Gastroesophageal sphincter (tissue), 4 donors: ENCODE data around the gene SYNGR4. TPM values are rescaled to one million over a fixed set of nuclear protein-coding genes. Genes with fewer than 3 reads are reported as not detected.

Source experiments
- ATAC-seq: fragments of 150-250 bp; one replicate; pipeline ENCODE4 v1.9.1; 2016; ENCODE audit warnings: mild to moderate bottlenecking, moderate library complexity
- H3K27ac ChIP-seq, 4 donors: fragments of 200-600 bp; sonication (generic) in 3 of 4; 1 replicate in 3 of 4; 2 replicates in 1 of 4; pipeline ENCODE4 v1.5.1; 2016 to 2019
- H3K27me3 ChIP-seq: fragments of 200-600 bp; sonication (generic); one replicate; pipeline ENCODE4 v1.5.1; 2019
- H3K36me3 ChIP-seq, 2 donors: fragments of 200-600 bp; sonication (generic); one replicate each; pipeline ENCODE4 v1.5.1; 2019; ENCODE audit warnings: control low read depth in 1 of 2
- H3K4me1 ChIP-seq, 3 donors: fragments of 200-600 bp; sonication (generic); 1 replicate in 2 of 3; 2 replicates in 1 of 3; pipeline ENCODE4 v1.5.1; 2016 to 2019; ENCODE audit warnings: control low read depth in 2 of 3
- H3K4me3 ChIP-seq, 2 donors: fragments of 200-600 bp; sonication (generic); one replicate each; pipeline ENCODE4 v1.5.1; 2019; ENCODE audit warnings: mild to moderate bottlenecking in 1 of 2, moderate library complexity in 1 of 2
- H3K9me3 ChIP-seq, 3 donors: fragments of 200-600 bp; sonication (generic); one replicate each; pipeline ENCODE4 v1.5.1; 2017 to 2019; ENCODE audit warnings: control low read depth in 2 of 3
- CTCF ChIP-seq, 4 experiments: fragments of 200-600 bp in 2 of 4; fragments of 450-650 bp in 2 of 4; sonication (generic) in 1 of 4; IDR thresholded peaks; one replicate each; pipeline ENCODE4 v1.5.1; 2017 to 2019; ENCODE audit warnings: antibody characterized with exemption in 4 of 4, mild to moderate bottlenecking in 2 of 4, moderate library complexity in 2 of 4
- EP300 ChIP-seq: sonication (generic); formaldehyde crosslinking; IDR thresholded peaks from one replicate; pipeline ENCODE4 v1.6.1; 2017; ENCODE audit warnings: antibody characterized with exemption, mild to moderate bottlenecking
- POLR2A ChIP-seq, 2 donors: fragments of 450-650 bp; IDR thresholded peaks; one replicate each; pipeline ENCODE4 v1.6.1; 2017; ENCODE audit warnings: antibody characterized with exemption in 2 of 2, mild to moderate bottlenecking in 2 of 2, moderate library complexity in 1 of 2
- POLR2AphosphoS5 ChIP-seq: sonication (generic); formaldehyde crosslinking; IDR thresholded peaks from one replicate; pipeline ENCODE4 v1.6.1; 2017; ENCODE audit warnings: antibody characterized with exemption
- WGBS, 2 donors: methylation state at CpG; one replicate each; pipeline ENCODE4 v1.1.5; 2018; ENCODE audit warnings: low coverage in 1 of 2; 5-methylcytosine and 5-hydroxymethylcytosine counted together
- total RNA-seq, 4 donors: library from RNA; depleted of rRNA; stranded (reverse); fragments of >200 nt; gene quantifications; one replicate each; pipeline ENCODE4 v1.1.0, GENCODE V29; 2016

SYNGR4 gene
- total RNA-seq, 4 donors from 2014 or later = not detected

DNA sequence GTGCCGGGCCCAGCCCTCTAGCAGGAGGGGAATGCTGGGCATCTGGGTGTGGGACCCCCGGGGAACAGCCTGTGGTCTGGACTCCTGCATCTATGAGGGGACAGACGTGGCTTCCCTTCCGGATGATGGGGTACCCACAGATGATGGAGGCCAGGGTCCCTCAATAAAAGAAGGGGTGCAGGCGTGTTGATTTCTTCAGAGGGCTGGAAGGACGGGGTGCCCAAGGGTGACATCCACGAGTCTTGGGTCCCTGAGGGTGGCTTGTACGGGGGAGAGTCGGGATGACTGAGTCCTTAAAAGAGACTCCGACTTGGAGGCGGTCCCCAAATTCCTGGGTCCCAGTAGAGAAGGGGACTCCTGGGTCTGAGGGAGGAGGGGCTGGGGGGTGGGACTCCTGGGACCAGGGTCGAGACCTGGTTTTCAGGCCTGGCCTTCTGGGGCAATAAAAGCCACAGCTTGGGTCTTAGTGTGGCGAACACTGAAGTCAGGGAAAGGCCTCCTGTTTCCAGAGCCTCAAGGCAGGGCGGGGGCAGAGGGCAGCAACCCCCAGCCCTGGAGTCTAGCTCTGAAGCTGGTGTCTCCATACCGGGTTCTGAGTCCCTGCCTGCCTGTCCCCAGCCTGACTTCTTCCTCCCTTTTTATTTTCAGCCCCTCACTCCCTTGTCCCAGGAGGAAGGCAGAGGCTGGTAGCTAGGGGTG lies 28.8 kb downstream of the SYNGR4 start:
- Histone ChIP-seq H3K4me1 (peaks cover 0 to 59% (median 20%) of the 10 kb centered on the region in 3 donors), H3K4me3 (no peak overlapping the region), H3K36me3 (peaks cover 0 to 17% of the 10 kb centered on the region in 2 donors), H3K9me3 (no peaks in the 10 kb centered on the region), H3K27me3 (peaks cover 61% of the 10 kb centered on the region), H3K27ac (no peak overlapping the region)
- 96% methylated on average over 4 of the region's 15 CpGs; no CpG with 5 or more reads in 1 of the 2 donors for WGBS, 2 donors
- ATAC-seq = no peak
- TF ChIP-seq POLR2AphosphoS5 (no peak), CTCF (IDR thresholded peaks at IDR 0.05) (no peak), EP300 (no peak), POLR2A (IDR thresholded peaks at IDR 0.05) (no peak)

DNA sequence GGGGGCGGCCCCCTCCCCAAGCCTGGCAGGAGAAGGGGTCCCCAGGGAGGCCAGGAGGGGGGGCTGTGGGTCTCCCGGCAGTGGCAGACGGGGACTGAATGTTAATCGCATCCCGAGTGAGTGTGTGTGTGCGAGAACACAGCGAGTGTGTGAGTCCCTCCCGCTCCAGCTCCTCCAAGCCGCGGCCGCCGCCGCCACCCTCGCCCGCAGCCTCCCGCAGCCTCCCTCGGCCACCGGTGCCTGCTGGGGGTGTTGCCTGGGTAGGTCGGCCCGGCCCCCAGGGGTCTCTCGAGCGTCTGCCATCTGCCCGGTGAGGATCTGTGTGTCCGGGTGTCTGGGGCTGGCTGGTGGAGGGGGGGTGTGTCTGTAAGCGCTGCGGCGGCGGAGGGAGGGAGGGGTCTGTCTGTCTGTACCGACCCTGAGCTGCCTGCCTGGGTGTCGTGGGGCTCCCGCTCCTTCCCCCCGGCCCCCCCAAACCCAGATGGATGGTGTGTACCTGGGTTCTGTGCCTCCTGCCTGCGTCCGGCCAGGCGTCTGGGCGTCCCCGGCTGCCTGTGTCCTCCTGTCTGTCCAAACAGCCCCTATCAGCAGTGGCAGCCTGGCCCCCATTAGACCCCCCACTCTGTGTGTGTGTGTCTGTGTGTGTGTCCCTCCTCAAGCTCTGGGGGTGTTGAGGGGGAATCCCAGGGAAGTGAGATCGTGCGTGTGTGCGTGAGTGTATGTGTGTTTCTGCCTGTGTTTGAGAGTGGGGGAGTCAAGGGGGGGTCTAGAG lies 29.6 kb downstream of the SYNGR4 start, which contains the start of gene GRIN2D:
Gene GRIN2D (plus strand): TSS at position 110 of the 772 bp plus-strand sequence. CDS start 4,725 bp downstream, outside the sequence.
- no peaks in the 10 kb centered on the region for H3K9me3 ChIP-seq
- H3K4me3 ChIP-seq = peak within 1 kb of the TSS in 1 of 2 donors; percentile 25
- H3K27ac ChIP-seq = no peak within 1 kb of the TSS
- no CpG with 5 or more reads among the region's 40 CpGs for WGBS, 2 donors
- H3K27me3 ChIP-seq = peaks cover 69% of the 10 kb centered on the region
- H3K36me3 ChIP-seq = peaks cover 0 to 9% of the 10 kb centered on the region in 2 donors
- TF ChIP-seq CTCF (IDR thresholded peaks at IDR 0.05) (no peak), POLR2AphosphoS5 (no peak), POLR2A (IDR thresholded peaks at IDR 0.05) (no peak), EP300 (no peak)
- ATAC-seq = no peak
- H3K4me1 ChIP-seq = peaks cover 0 to 60% (median 22%) of the 10 kb centered on the region in 3 donors

DNA sequence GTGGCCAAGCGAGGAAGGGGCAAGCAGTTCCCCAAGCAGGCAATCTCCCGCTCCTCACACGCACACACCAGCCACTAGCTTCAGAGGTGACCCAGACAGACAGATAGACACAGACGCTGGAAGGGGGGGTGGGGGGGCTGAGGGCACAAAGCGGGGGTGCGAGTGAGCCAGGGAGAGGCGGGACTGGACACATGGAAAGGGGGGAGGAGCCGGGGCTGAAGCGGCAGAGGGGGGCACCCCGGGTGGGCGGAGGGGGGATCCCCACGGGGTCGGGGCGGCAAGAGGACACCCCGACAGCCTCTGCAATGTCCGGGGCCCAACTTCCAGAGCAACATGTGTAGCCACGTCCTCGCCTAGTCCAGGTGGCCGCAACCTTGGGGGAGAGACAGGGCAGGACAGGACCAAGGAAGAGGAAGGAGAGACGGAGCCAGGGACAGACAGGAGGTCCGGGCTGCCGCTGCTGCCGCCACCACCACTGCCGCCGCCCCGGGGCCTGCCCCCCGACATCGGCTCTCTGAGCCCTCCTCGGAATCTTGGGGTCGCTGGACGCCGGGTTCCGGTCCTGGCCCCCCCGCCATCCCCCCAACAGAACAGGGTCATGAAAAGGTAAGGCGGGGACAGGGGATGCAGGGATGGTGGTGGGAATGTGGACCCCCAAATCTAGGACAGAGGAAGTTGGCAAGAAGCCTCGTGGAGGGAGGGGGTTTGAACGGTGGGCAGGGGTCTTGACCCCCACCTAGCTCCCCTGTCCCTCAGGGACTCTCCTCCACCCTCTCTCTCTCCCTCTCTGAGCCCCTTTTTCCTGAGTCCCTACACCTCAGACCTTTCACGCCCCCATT lies 30.4 kb downstream of the SYNGR4 start:
- H3K9me3 ChIP-seq = no peaks in the 10 kb centered on the region
- peaks cover 0 to 56% (median 22%) of the 10 kb centered on the region in 3 donors for H3K4me1 ChIP-seq
- WGBS, 2 donors = 3 to 11% methylated on average over 3 to 28 of the region's 38 CpGs
- TF ChIP-seq POLR2A (IDR thresholded peaks at IDR 0.05) = no peak
- no peak for ATAC-seq
- H3K36me3 ChIP-seq = peaks cover 0 to 1% of the 10 kb centered on the region in 2 donors
- no peak overlapping the region for H3K27ac ChIP-seq
- peaks cover 77% of the 10 kb centered on the region for H3K27me3 ChIP-seq
- H3K4me3 ChIP-seq = no peak overlapping the region

DNA sequence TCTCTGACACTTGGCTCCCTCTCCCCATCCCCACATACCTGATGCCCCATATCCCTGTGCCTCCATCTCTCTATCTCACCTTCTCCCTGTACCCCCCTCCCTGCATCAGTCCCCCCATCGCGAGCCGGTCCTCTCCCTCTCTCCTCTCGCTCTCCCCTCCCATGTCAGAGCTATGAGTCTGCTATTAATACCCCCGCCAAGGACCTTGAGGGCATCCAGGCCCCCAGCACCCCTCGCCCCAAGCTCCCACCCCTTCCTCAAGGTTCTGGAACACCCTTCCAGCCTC lies 30.9 kb downstream of the SYNGR4 start:
- WGBS, 2 donors = 16% methylated on average over 5 of the region's 6 CpGs; no CpG with 5 or more reads in 1 of the 2 donors
- no peak overlapping the region for H3K4me3 ChIP-seq
- TF ChIP-seq CTCF (IDR thresholded peaks at IDR 0.05) (no peak), POLR2A (IDR thresholded peaks at IDR 0.05) (no peak), EP300 (no peak), POLR2AphosphoS5 (no peak)
- H3K9me3 ChIP-seq = no peaks in the 10 kb centered on the region
- peaks cover 77% of the 10 kb centered on the region for H3K27me3 ChIP-seq
- no peak overlapping the region for H3K27ac ChIP-seq
- no peak for ATAC-seq
- H3K36me3 ChIP-seq = no peaks in the 10 kb centered on the region
- peaks cover 0 to 50% (median 19%) of the 10 kb centered on the region in 3 donors for H3K4me1 ChIP-seq

DNA sequence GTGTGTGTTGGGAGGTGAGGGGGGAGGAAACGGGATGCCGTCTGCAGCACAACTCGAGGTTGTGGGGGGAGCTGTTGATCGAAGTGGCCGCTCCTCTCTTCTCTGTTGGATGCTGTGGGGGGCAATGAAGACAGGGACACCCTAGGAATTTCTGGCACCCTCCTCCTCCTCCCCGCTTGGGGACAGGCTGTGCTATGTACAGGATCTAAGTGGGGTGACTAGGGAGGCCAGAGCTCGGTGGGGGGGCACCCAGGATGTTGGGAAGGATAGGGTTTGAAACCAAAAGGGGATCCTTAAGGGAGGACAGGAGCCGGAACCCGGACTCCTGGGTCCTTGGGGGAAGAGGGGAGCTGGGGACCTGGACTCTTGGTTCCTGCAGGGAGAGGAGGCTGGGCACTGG lies 31.3 kb downstream of the SYNGR4 start:
- Histone ChIP-seq H3K9me3 (no peaks in the 10 kb centered on the region), H3K27ac (no peak overlapping the region), H3K4me1 (peaks cover 0 to 46% (median 16%) of the 10 kb centered on the region in 3 donors), H3K36me3 (no peaks in the 10 kb centered on the region), H3K27me3 (peaks cover 77% of the 10 kb centered on the region), H3K4me3 (no peak overlapping the region)
- 25 to 30% methylated on average over 4 to 7 of the region's 9 CpGs for WGBS, 2 donors
- TF ChIP-seq CTCF (IDR thresholded peaks at IDR 0.05) = no peak
- no peak for TF ChIP-seq POLR2A (IDR thresholded peaks at IDR 0.05)
- no peak for TF ChIP-seq POLR2AphosphoS5
- no peak for TF ChIP-seq EP300
- no peak for ATAC-seq
